HepG2 (cell line): ENCODE measurements around the gene TALDO1. TPM values are rescaled to one million over a fixed set of nuclear protein-coding genes. Genes with fewer than 3 reads are reported as not detected.

Experiments used
- AGO2 ChIP-seq: fragments of 200-400 bp; formaldehyde crosslinking; optimal IDR thresholded peaks from 2 replicates; pipeline ENCODE3; 2017; ENCODE audit warnings: mild to moderate bottlenecking, low read depth, low read length, moderate library complexity
- KIAA2018 ChIP-seq: sonication (generic); formaldehyde crosslinking; IDR thresholded peaks from 2 replicates; pipeline ENCODE4 v1.5.0; 2020; ENCODE audit warnings: mild to moderate bottlenecking, missing genetic modification reagents, borderline replicate concordance
- PHF5A ChIP-seq: IDR thresholded peaks from one replicate; pipeline ENCODE4 v1.6.1; 2018; ENCODE audit warnings: low read depth, missing genetic modification reagents; ENCODE audit not compliant: unreplicated experiment
- POGZ ChIP-seq: sonication (generic); formaldehyde crosslinking; IDR thresholded peaks from 2 replicates; pipeline ENCODE4 v1.4.0; 2020; ENCODE audit warnings: mild to moderate bottlenecking, missing genetic modification reagents
- REL ChIP-seq: sonication (generic); formaldehyde crosslinking; conservative IDR thresholded peaks from 2 replicates; pipeline ENCODE4 v1.8.0; 2022; ENCODE audit warnings: mild to moderate bottlenecking, missing genetic modification reagents, moderate library complexity
- SOX6 ChIP-seq, 2 experiments: fragments of 450-650 bp in 1 of 2; sonication (generic) in 1 of 2; formaldehyde crosslinking in 1 of 2; IDR thresholded peaks; 2 replicates each; pipeline versions ENCODE4 v1.4.0 to v1.6.1; 2017 to 2020; ENCODE audit warnings: antibody characterized with exemption in 1 of 2, mild to moderate bottlenecking in 1 of 2, missing genetic modification reagents in 1 of 2
- TEAD3 ChIP-seq: optimal IDR thresholded peaks from 2 replicates; pipeline ENCODE3; 2016; ENCODE audit warnings: borderline replicate concordance
- TMF1 ChIP-seq: sonication (generic); formaldehyde crosslinking; IDR thresholded peaks from 2 replicates; pipeline ENCODE4 v1.8.1; 2022; ENCODE audit warnings: low read depth, missing genetic modification reagents
- ZBTB33 ChIP-seq: sonication (generic); formaldehyde crosslinking; IDR thresholded peaks from 2 replicates; pipeline ENCODE4 v1.4.0; 2020; ENCODE audit warnings: missing genetic modification reagents
- ZFP37 ChIP-seq: sonication (generic); formaldehyde crosslinking; IDR thresholded peaks from 2 replicates; pipeline ENCODE4 v1.4.0; 2020; ENCODE audit warnings: missing genetic modification reagents, borderline replicate concordance
- ZFP91 ChIP-seq: sonication (generic); formaldehyde crosslinking; IDR thresholded peaks from 2 replicates; pipeline ENCODE4 v1.9.0; 2022; ENCODE audit warnings: missing genetic modification reagents, mild to moderate bottlenecking, borderline replicate concordance
- ZNF160 ChIP-seq: sonication (generic); formaldehyde crosslinking; IDR thresholded peaks from 2 replicates; pipeline ENCODE4 v1.8.0; 2022; ENCODE audit warnings: mild to moderate bottlenecking, inconsistent platforms, missing genetic modification reagents
- ZNF503 ChIP-seq: sonication (generic); formaldehyde crosslinking; IDR thresholded peaks from 2 replicates; pipeline ENCODE4 v1.4.0; 2020; ENCODE audit warnings: missing genetic modification reagents
- ZNF766 ChIP-seq: sonication (generic); formaldehyde crosslinking; IDR thresholded peaks from 2 replicates; pipeline ENCODE4 v1.5.0; 2020; ENCODE audit warnings: missing genetic modification reagents, borderline replicate concordance
- ZNF841 ChIP-seq: sonication (generic); formaldehyde crosslinking; IDR thresholded peaks from 2 replicates; pipeline ENCODE4 v1.8.1; 2023; ENCODE audit warnings: missing genetic modification reagents, borderline replicate concordance
- polyA plus RNA-seq, 8 experiments: library from polyadenylated mRNA; depleted of rRNA in 3 of 8; stranded (reverse) in 7 of 8; unstranded in 1 of 8; fragments of >200 nt; fragmentation: Illumina TruSeq in 4 of 8; extraction: Trizol in 4 of 8; gene quantifications; 2 replicates each; pipeline versions ENCODE4 v1.2.1 to v1.2.3, GENCODE V29; 2011 to 2016; ENCODE audit warnings: low read depth in 4 of 8, missing spikeins in 1 of 8, mixed read lengths in 1 of 8; ENCODE audit not compliant: insufficient read depth in 1 of 8
- total RNA-seq, 5 experiments: library from RNA; depleted of rRNA; stranded (reverse); fragments of >200 nt; fragmentation: Illumina TruSeq; extraction: Trizol; gene quantifications; 2 replicates each; pipeline ENCODE4 v1.2.3, GENCODE V29; 2016; ENCODE audit warnings: low read depth in 1 of 5

Gene TALDO1
- total and polyA plus RNA-seq, 2 of the 13 experiments (the other 11 are each of a cell fraction or from before 2014, with no cell fraction given): 107 to 240 TPM

GRCh38 chr11:707817-708420 is 39.3 kb upstream of the TALDO1 start (continued):
- TF ChIP-seq ZFP91 (CRISPR knock-in tag) (0 out of 2 replicates have a peak, but pooled peaks have one; percentile 52), TMF1 (CRISPR knock-in tag) (peak; percentile 56; the same call in 1 of the 2 replicates), KIAA2018 (CRISPR knock-in tag) (0 out of 2 replicates have a peak, but pooled peaks have one; percentile 65), ZBTB33 (peak; percentile 79), PHF5A (CRISPR knock-in tag) (no peak), ZNF766 (CRISPR knock-in tag) (no peak), AGO2 (peak; percentile 14), POGZ (no peak), ZNF503 (no peak), SOX6 (IDR thresholded peaks at IDR 0.05) (no peak), SOX6 (CRISPR knock-in tag; IDR thresholded peaks at IDR 0.05) (no peak), TEAD3 (peak; percentile 88), ZFP37 (CRISPR knock-in tag) (0 out of 2 replicates have a peak, but pooled peaks have one; percentile 6), ZNF841 (peak; percentile 37; the same call in 1 of the 2 replicates), REL (CRISPR knock-in tag) (no peak), ZNF160 (no peak)
